Measurements from ENCODE around the gene DGCR8.

DGCR8 gene

GRCh38 chr22:20109411-20110358, 29.6 kb downstream of the DGCR8 start:
- no peak for DNase-seq (ENCODE audit: low read depth in 3 of 3)

GRCh38 chr22:20110359-20110985, 30.4 kb downstream of the DGCR8 start:
- DNase-seq (ENCODE audit: low read depth in 3 of 3), result no peak

- no peak for DNase-seq (ENCODE audit: low read depth in 3 of 3)
Observed at GRCh38 chr22:20111045-20111688, 31.1 kb downstream of the DGCR8 start.

- no peak for DNase-seq (ENCODE audit: low read depth in 3 of 3)
Observed at GRCh38 chr22:20111689-20112622, 31.9 kb downstream of the DGCR8 start.

- no peak for DNase-seq (ENCODE audit: low read depth in 3 of 3)
Observed at GRCh38 chr22:20112623-20113511, 32.8 kb downstream of the DGCR8 start.

- no peak for DNase-seq (ENCODE audit: low read depth in 3 of 3)
Observed at GRCh38 chr22:20113551-20114310, 33.7 kb downstream of the DGCR8 start.

GRCh38 chr22:20114506-20115475, 34.8 kb downstream of the DGCR8 start:
- no peak for DNase-seq (ENCODE audit: low read depth in 3 of 3)

- DNase-seq (ENCODE audit: low read depth in 3 of 3), result no peak
Observed at GRCh38 chr22:20115691-20116375, 35.8 kb downstream of the DGCR8 start, which contains the start of gene RANBP1. Gene RANBP1, plus strand, starts transcription at chr22:20116104. Its CDS starts 81 bp downstream, at chr22:20116185.

- DNase-seq (ENCODE audit: low read depth in 3 of 3), result no peak
Observed at GRCh38 chr22:20116376-20116950, 36.4 kb downstream of the DGCR8 start.

- peak; percentile 90 to 94 (median 93) for DNase-seq (ENCODE audit: low read depth in 3 of 3)
Observed at GRCh38 chr22:20116951-20117632, 37.1 kb downstream of the DGCR8 start, which contains the start of gene TRMT2A. Gene TRMT2A, minus strand, starts transcription at chr22:20117226. Its CDS starts 320 bp downstream, at chr22:20116906.

GRCh38 chr22:20117633-20118299, 37.7 kb downstream of the DGCR8 start:
- peak; percentile 60 to 71 (median 69) for DNase-seq (ENCODE audit: low read depth in 3 of 3)

- no peak for DNase-seq (ENCODE audit: low read depth in 3 of 3)
Observed at GRCh38 chr22:20118300-20119020, 38.4 kb downstream of the DGCR8 start.

- no peak for DNase-seq (ENCODE audit: low read depth in 3 of 3)
Observed at GRCh38 chr22:20121856-20122415, 41.9 kb downstream of the DGCR8 start.

- DNase-seq (ENCODE audit: low read depth in 3 of 3), result no peak
Observed at GRCh38 chr22:20123366-20124082, 43.5 kb downstream of the DGCR8 start.

Data from stimulated activated CD4-positive, alpha-beta T cell treated with anti-CD3 and anti-CD28 coated beads, TNF-alpha, amount 100 ng/mL, for 4 hours (primary cell).